Measurements from ENCODE around the gene KITLG.

DNA sequence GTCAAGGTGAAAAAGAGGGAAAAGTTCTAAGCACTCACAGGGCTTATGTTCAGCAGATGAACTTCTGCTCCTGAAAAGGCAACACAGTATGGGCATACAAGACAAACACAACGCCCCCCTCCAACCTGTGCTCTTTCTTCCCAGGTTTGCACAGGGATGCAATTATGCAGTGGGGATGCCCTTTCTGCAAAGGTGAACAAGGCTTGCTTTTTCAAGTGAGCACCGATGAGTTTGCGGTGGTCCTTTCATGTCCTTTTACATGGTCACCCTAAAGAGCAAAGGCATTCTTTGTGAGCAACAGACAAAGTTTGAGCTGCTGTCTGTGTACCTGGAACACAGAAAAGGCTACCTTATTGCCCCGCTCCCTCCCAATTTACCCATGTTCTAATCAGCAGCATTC is 6.7 kb downstream of the KITLG start:
- no peak for TF ChIP-seq POLR2A (IDR thresholded peaks at IDR 0.05)
- TF ChIP-seq, protein P1, sequence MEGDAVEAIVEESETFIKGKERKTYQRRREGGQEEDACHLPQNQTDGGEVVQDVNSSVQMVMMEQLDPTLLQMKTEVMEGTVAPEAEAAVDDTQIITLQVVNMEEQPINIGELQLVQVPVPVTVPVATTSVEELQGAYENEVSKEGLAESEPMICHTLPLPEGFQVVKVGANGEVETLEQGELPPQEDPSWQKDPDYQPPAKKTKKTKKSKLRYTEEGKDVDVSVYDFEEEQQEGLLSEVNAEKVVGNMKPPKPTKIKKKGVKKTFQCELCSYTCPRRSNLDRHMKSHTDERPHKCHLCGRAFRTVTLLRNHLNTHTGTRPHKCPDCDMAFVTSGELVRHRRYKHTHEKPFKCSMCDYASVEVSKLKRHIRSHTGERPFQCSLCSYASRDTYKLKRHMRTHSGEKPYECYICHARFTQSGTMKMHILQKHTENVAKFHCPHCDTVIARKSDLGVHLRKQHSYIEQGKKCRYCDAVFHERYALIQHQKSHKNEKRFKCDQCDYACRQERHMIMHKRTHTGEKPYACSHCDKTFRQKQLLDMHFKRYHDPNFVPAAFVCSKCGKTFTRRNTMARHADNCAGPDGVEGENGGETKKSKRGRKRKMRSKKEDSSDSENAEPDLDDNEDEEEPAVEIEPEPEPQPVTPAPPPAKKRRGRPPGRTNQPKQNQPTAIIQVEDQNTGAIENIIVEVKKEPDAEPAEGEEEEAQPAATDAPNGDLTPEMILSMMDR (IDR thresholded peaks at IDR 0.05): no peak
